GM21825 (cell line): ENCODE data around the gene DOCK6.

Source experiments
- ATAC-seq: cut with Tn5 transposase; IDR thresholded peaks from one replicate; pipeline ENCODE4 v1.9.1; 2021; ENCODE audit warnings: mild to moderate bottlenecking, moderate library complexity; ENCODE audit not compliant: unreplicated experiment

The DOCK6 gene

GRCh38 chr19:11274533-11275086, 12.3 kb upstream of the DOCK6 start:
- no peak for ATAC-seq

GRCh38 chr19:11273989-11274388, 11.7 kb upstream of the DOCK6 start:
- ATAC-seq, result no peak

GRCh38 chr19:11273296-11273695, 11.0 kb upstream of the DOCK6 start:
- no peak for ATAC-seq

- ATAC-seq, result no peak
Measured at GRCh38 chr19:11269408-11269807, 7.1 kb upstream of the DOCK6 start.

- no peak for ATAC-seq
Measured at GRCh38 chr19:11268783-11269267, 6.5 kb upstream of the DOCK6 start.

- no peak for ATAC-seq
Measured at GRCh38 chr19:11267316-11268085, 5.2 kb upstream of the DOCK6 start.

GRCh38 chr19:11265785-11266236, 3.5 kb upstream of the DOCK6 start:
- ATAC-seq, result no peak

GRCh38 chr19:11265177-11265784, 3.0 kb upstream of the DOCK6 start:
- ATAC-seq, result no peak

GRCh38 chr19:11264452-11265176, 2.3 kb upstream of the DOCK6 start:
- no peak for ATAC-seq

- ATAC-seq, result no peak
Measured at GRCh38 chr19:11263726-11264125, 1.4 kb upstream of the DOCK6 start.

- no peak for ATAC-seq
Measured at GRCh38 chr19:11261431-11261970, 823 bp downstream of the DOCK6 start.

- no peak for ATAC-seq
Measured at GRCh38 chr19:11260996-11261395, 1.3 kb downstream of the DOCK6 start.

- ATAC-seq, result no peak
Measured at GRCh38 chr19:11257846-11258380, 4.4 kb downstream of the DOCK6 start.

- ATAC-seq, result no peak
Measured at GRCh38 chr19:11256189-11256588, 6.1 kb downstream of the DOCK6 start.

GRCh38 chr19:11254666-11255065, 7.7 kb downstream of the DOCK6 start:
- ATAC-seq, result no peak

GRCh38 chr19:11252665-11253355, 9.5 kb downstream of the DOCK6 start:
- no peak for ATAC-seq

- ATAC-seq, result no peak
Measured at GRCh38 chr19:11251650-11252314, 10.5 kb downstream of the DOCK6 start.

- ATAC-seq, result no peak
Measured at GRCh38 chr19:11251217-11251616, 11.1 kb downstream of the DOCK6 start.

- ATAC-seq, result no peak
Measured at GRCh38 chr19:11248852-11249251, 13.5 kb downstream of the DOCK6 start.

- no peak for ATAC-seq
Measured at GRCh38 chr19:11247934-11248333, 14.4 kb downstream of the DOCK6 start.
